ENCODE data around the gene SCFD2.

SCFD2 gene

GRCh38 chr4:52823702-52824092 is 542.2 kb downstream of the SCFD2 start:
- DNase-seq (no peak), ATAC-seq (ENCODE audit: insufficient read depth, low read depth) (no peak)
- H3K4me2 ChIP-seq (ENCODE audit: insufficient read depth, low read length), result no peak overlapping the region
- no peak overlapping the region for H3K9ac ChIP-seq (ENCODE audit: low read depth, low read length)
- no peak overlapping the region for H2AFZ ChIP-seq (ENCODE audit: low read depth, low read length)
- H3K79me2 ChIP-seq (ENCODE audit: insufficient read depth, low read length), result no peaks in the 10 kb centered on the region
- H4K20me1 ChIP-seq (ENCODE audit: insufficient read depth, low read length), result no peaks in the 10 kb centered on the region
- TF ChIP-seq EZH2 (IDR thresholded peaks at IDR 0.05; ENCODE audit: borderline replicate concordance, low read depth, low read length, severe bottlenecking) (no peak), CTCF (IDR thresholded peaks at IDR 0.05; ENCODE audit: borderline replicate concordance, extremely low read depth, low read length, poor library complexity, severe bottlenecking) (no peak)
- no peaks in the 10 kb centered on the region for H3K9me3 ChIP-seq (ENCODE audit: insufficient read depth, low read length, severe bottlenecking)
- H3K36me3 ChIP-seq (ENCODE audit: insufficient read depth, low read length), result no peaks in the 10 kb centered on the region
- H3K4me1 ChIP-seq (ENCODE audit: insufficient read depth, low read length), result peaks cover 17% of the 10 kb centered on the region
- no peak overlapping the region for H3K4me3 ChIP-seq (ENCODE audit: low read depth in 1 of 2, low read length in 2 of 2)
- no peaks in the 10 kb centered on the region for H3K27me3 ChIP-seq (ENCODE audit: insufficient read depth, low read length, poor library complexity)
- no peak overlapping the region for H3K27ac ChIP-seq (ENCODE audit: low read length)

All from DND-41 (cell line).